ENCODE data around the gene MKRN1.
"Not testable (repeated sequence)": the region's sequence is repeated elsewhere in the genome, so short reads cannot be mapped to it uniquely, and the experiment has no call there.

The MKRN1 gene

GRCh38 chr7:140433396-140433795, 45.9 kb downstream of the MKRN1 start:
- ATAC-seq (replicated peaks) = no peak
- Mint-ChIP-seq H3K36me3 (peaks cover 0 to 2% of the 10 kb centered on the region in 2 donors), H3K4me1 (peaks cover 0 to 2% of the 10 kb centered on the region in 2 donors), H3K9me3 (no peaks in the 10 kb centered on the region), H3K27ac (no peak overlapping the region), H3K4me3 (no peak overlapping the region), H3K27me3 (no peaks in the 10 kb centered on the region)
- DNase-seq = no peak

GRCh38 chr7:140426130-140426529, 53.2 kb downstream of the MKRN1 start:
- no peak overlapping the region for H3K4me3 Mint-ChIP-seq
- H3K27ac Mint-ChIP-seq = peak overlapping the region; percentile 40
- H3K36me3 Mint-ChIP-seq = peaks cover 0 to 3% of the 10 kb centered on the region in 2 donors
- peaks cover 0 to 3% of the 10 kb centered on the region in 2 donors for H3K4me1 Mint-ChIP-seq
- H3K9me3 Mint-ChIP-seq = no peaks in the 10 kb centered on the region
- no peak for ATAC-seq (replicated peaks)
- H3K27me3 Mint-ChIP-seq = no peaks in the 10 kb centered on the region
- DNase-seq = no peak

- no peak for ATAC-seq (replicated peaks)
- no peak overlapping the region for H3K27ac Mint-ChIP-seq
These were observed 53.6 kb downstream of the MKRN1 start for GRCh38 chr7:140425718-140426117.

GRCh38 chr7:140423501-140423900, 55.8 kb downstream of the MKRN1 start:
- Mint-ChIP-seq H3K27me3 (no peaks in the 10 kb centered on the region), H3K9me3 (no peaks in the 10 kb centered on the region), H3K4me3 (no peak overlapping the region), H3K4me1 (peaks cover 0 to 1% of the 10 kb centered on the region in 2 donors), H3K36me3 (peaks cover 0 to 3% of the 10 kb centered on the region in 2 donors), H3K27ac (no peak overlapping the region)
- DNase-seq (no peak), ATAC-seq (replicated peaks) (no peak)

More at GRCh38 chr7:140425718-140426117, 53.6 kb downstream of the MKRN1 start:
- no peak for DNase-seq
- Mint-ChIP-seq H3K36me3 (peaks cover 0 to 3% of the 10 kb centered on the region in 2 donors), H3K27me3 (no peaks in the 10 kb centered on the region), H3K4me3 (no peak overlapping the region), H3K4me1 (peaks cover 0 to 3% of the 10 kb centered on the region in 2 donors), H3K9me3 (no peaks in the 10 kb centered on the region)

GRCh38 chr7:140421521-140421920, 57.8 kb downstream of the MKRN1 start:
- ATAC-seq (replicated peaks) = no peak
- no peak overlapping the region for H3K4me3 Mint-ChIP-seq
- no peaks in the 10 kb centered on the region for H3K27me3 Mint-ChIP-seq
- no peak overlapping the region for H3K27ac Mint-ChIP-seq
- peaks cover 0 to 3% of the 10 kb centered on the region in 2 donors for H3K36me3 Mint-ChIP-seq
- H3K4me1 Mint-ChIP-seq = peaks cover 0 to 9% of the 10 kb centered on the region in 2 donors
- H3K9me3 Mint-ChIP-seq = no peaks in the 10 kb centered on the region
- no peak for DNase-seq

GRCh38 chr7:140418653-140419052, 60.7 kb downstream of the MKRN1 start:
- Mint-ChIP-seq H3K9me3 (no peaks in the 10 kb centered on the region), H3K27ac (no peak overlapping the region), H3K4me1 (peaks cover 0 to 9% of the 10 kb centered on the region in 2 donors), H3K4me3 (no peak overlapping the region), H3K36me3 (peaks cover 2 to 4% of the 10 kb centered on the region in 2 donors), H3K27me3 (no peaks in the 10 kb centered on the region)
- no peak for ATAC-seq (replicated peaks)
- DNase-seq = no peak

GRCh38 chr7:140418156-140418472, 61.2 kb downstream of the MKRN1 start:
- not testable (repeated sequence) for H3K27ac Mint-ChIP-seq; DNase-seq; H3K4me3 Mint-ChIP-seq; H3K4me1 Mint-ChIP-seq; H3K36me3 Mint-ChIP-seq; H3K27me3 Mint-ChIP-seq; H3K9me3 Mint-ChIP-seq; ATAC-seq (replicated peaks)

- DNase-seq = no peak
- Mint-ChIP-seq H3K27me3 (no peaks in the 10 kb centered on the region), H3K9me3 (no peaks in the 10 kb centered on the region), H3K4me3 (no peak overlapping the region), H3K27ac (no peak overlapping the region), H3K4me1 (peaks cover 0 to 9% of the 10 kb centered on the region in 2 donors), H3K36me3 (peaks cover 2 to 8% of the 10 kb centered on the region in 2 donors)
- peak in 1 of 2 donors; percentile 56 for ATAC-seq (replicated peaks)
These were observed 61.7 kb downstream of the MKRN1 start for GRCh38 chr7:140417456-140418155.

GRCh38 chr7:140416560-140416959, 62.7 kb downstream of the MKRN1 start:
- peaks cover 7 to 8% of the 10 kb centered on the region in 2 donors for H3K36me3 Mint-ChIP-seq
- H3K9me3 Mint-ChIP-seq = no peaks in the 10 kb centered on the region
- DNase-seq = no peak
- no peak for ATAC-seq (replicated peaks)
- H3K4me1 Mint-ChIP-seq = peaks cover 0 to 9% of the 10 kb centered on the region in 2 donors
- no peak overlapping the region for H3K4me3 Mint-ChIP-seq
- no peak overlapping the region for H3K27ac Mint-ChIP-seq
- no peaks in the 10 kb centered on the region for H3K27me3 Mint-ChIP-seq

GRCh38 chr7:140415816-140416215, 63.5 kb downstream of the MKRN1 start:
- not testable (repeated sequence) for H3K27me3 Mint-ChIP-seq; DNase-seq; H3K4me1 Mint-ChIP-seq; H3K9me3 Mint-ChIP-seq; H3K27ac Mint-ChIP-seq; H3K4me3 Mint-ChIP-seq; H3K36me3 Mint-ChIP-seq; ATAC-seq (replicated peaks)

- no peaks in the 10 kb centered on the region for H3K27me3 Mint-ChIP-seq
These were observed 63.9 kb downstream of the MKRN1 start for GRCh38 chr7:140415361-140415760.

GRCh38 chr7:140404565-140405065, 74.7 kb downstream of the MKRN1 start:
- DNase-seq = no peak
- peaks cover 13 to 23% of the 10 kb centered on the region in 2 donors for H3K4me1 Mint-ChIP-seq
- H3K27me3 Mint-ChIP-seq = no peaks in the 10 kb centered on the region

More at GRCh38 chr7:140415361-140415760, 63.9 kb downstream of the MKRN1 start:
- no peak for ATAC-seq (replicated peaks)
- no peak overlapping the region for H3K27ac Mint-ChIP-seq
- H3K9me3 Mint-ChIP-seq = no peaks in the 10 kb centered on the region
- H3K36me3 Mint-ChIP-seq = peaks cover 7 to 8% of the 10 kb centered on the region in 2 donors
- H3K4me3 Mint-ChIP-seq = no peak overlapping the region
- no peak for DNase-seq
- peaks cover 0 to 9% of the 10 kb centered on the region in 2 donors for H3K4me1 Mint-ChIP-seq

GRCh38 chr7:140403878-140404564, 75.3 kb downstream of the MKRN1 start, which contains the start of gene RAB19:
Gene RAB19 (plus strand): TSS chr7:140404058. CDS start chr7:140407647, 3,589 bp downstream.
- no peaks in the 10 kb centered on the region for H3K27me3 Mint-ChIP-seq
- H3K4me1 Mint-ChIP-seq = peaks cover 13 to 23% of the 10 kb centered on the region in 2 donors

More at GRCh38 chr7:140404565-140405065, 74.7 kb downstream of the MKRN1 start:
- no peak for ATAC-seq (replicated peaks)
- H3K9me3 Mint-ChIP-seq = peaks cover 0 to 6% of the 10 kb centered on the region in 2 donors
- H3K27ac Mint-ChIP-seq = peak overlapping the region; percentile 97
- H3K4me3 Mint-ChIP-seq = peak overlapping the region; percentile 97 to 98
- H3K36me3 Mint-ChIP-seq = peaks cover 4 to 13% of the 10 kb centered on the region in 2 donors

More at GRCh38 chr7:140403878-140404564, 75.3 kb downstream of the MKRN1 start, which contains the start of gene RAB19:
- peaks cover 0 to 6% of the 10 kb centered on the region in 2 donors for H3K9me3 Mint-ChIP-seq
- peaks cover 4 to 13% of the 10 kb centered on the region in 2 donors for H3K36me3 Mint-ChIP-seq
- H3K27ac Mint-ChIP-seq = peak within 1 kb of the TSS; percentile 97
- DNase-seq (peak; percentile 13), ATAC-seq (replicated peaks) (peak; percentile 80 to 82)
- H3K4me3 Mint-ChIP-seq = peak within 1 kb of the TSS; percentile 97 to 98

Data from stimulated activated naive B cell treated with anti-CD40 and anti-IgM and Interleukin-4, amounts not matched to agents 10 μg/mL and 1 μg/mL and 100 μg/mL, for 72 hours (primary cell).